ENCODE results near the gene NOS1AP.

The NOS1AP gene

GRCh38 chr1:162275622-162276175, 206.2 kb downstream of the NOS1AP start:
- DNase-seq (ENCODE audit: low read depth, low spot score): no peak
- no peak overlapping the region for H3K27ac ChIP-seq

DNA sequence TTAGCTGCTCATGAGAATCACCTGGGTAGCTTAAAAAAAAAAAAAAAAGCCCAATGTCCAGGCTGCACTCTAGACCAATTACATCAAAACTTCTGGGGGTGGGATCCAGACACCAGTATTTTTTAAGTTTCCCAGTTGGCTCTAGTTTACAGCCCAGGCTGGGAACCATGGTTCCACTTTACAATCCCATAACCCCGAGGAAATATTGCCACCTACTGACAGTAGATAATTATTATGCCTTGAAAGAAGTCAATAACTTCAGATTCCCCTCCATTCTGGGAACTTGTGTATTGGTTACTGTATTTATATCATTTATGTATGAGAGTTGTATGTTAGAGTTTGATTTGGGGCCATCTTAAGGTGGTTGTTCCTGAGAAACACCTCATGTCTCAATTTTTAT, 207.0 kb downstream of the NOS1AP start:
- H3K27ac ChIP-seq: no peak overlapping the region
- DNase-seq (ENCODE audit: low read depth, low spot score): no peak

DNA sequence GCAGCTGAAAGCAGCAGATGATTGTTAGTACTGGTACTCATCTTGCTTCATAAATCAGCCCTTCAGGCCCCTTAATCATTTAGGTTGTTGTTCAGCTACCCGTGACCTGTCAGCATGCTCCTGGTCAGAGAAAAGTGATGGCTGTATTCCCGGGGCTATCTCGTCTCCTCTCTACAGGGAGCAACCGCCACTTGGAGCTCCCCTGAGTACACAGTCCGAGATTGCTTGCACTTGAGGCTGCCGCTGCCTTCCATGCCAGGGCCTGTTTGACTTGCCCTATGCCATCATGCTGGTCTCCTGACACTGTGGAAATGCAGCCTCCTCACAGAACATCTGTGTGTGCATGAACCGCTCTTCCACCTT, 209.6 kb downstream of the NOS1AP start:
- no peak overlapping the region for H3K27ac ChIP-seq
- DNase-seq (ENCODE audit: low read depth, low spot score): no peak

- no peak for DNase-seq (ENCODE audit: low read depth, low spot score)
- no peak overlapping the region for H3K27ac ChIP-seq
Measured at GRCh38 chr1:162281426-162281825, 211.9 kb downstream of the NOS1AP start.

DNA sequence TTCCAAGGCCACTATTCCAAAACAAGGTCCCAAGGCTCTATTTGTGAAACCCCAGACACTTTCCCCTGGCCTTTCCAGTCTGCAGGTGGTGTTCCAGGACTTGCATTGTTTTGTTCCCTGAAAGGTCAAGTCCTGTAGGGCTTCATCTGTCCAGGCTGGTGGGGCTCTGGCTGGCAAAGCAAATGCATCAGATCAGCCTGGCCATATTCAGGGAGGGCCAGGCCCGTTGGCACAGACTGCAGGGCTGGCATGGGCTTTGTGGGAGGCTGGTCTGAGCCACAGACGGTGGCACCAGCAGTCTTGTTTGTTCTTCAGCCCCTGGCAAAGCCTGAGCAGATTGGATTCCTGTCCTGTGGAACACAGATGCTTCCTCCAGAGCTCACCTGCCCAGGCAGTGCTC, 214.2 kb downstream of the NOS1AP start:
- DNase-seq (ENCODE audit: low read depth, low spot score): no peak
- H3K27ac ChIP-seq: no peak overlapping the region

- H3K27ac ChIP-seq: peak overlapping the region; percentile 36
Measured at GRCh38 chr1:162284206-162284955, 214.9 kb downstream of the NOS1AP start.

DNA sequence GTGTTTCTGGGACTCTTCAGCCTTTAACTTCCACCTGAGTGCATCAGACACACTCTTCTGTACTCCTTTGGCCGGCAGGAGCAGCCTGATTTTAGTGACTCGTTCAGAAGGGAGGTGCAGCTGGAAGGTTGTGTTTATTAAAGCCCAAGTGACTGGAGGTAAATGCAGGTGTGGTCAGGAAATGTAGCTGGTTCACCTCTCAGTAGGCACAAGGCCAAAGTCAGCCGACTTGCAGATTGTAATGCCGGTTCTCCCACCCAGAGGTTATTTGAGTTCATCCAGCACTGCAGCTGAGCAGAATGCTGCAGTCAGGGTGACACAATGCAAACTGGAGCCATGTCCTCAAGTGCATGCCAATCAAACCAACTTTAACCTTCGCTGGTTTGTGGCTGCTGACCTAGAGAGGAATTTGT, 215.7 kb downstream of the NOS1AP start:
- peak overlapping the region; percentile 36 for H3K27ac ChIP-seq
- peak; percentile 79 for DNase-seq (ENCODE audit: low read depth, low spot score)

More at GRCh38 chr1:162284206-162284955, 214.9 kb downstream of the NOS1AP start:
- no peak for DNase-seq (ENCODE audit: low read depth, low spot score)

DNA sequence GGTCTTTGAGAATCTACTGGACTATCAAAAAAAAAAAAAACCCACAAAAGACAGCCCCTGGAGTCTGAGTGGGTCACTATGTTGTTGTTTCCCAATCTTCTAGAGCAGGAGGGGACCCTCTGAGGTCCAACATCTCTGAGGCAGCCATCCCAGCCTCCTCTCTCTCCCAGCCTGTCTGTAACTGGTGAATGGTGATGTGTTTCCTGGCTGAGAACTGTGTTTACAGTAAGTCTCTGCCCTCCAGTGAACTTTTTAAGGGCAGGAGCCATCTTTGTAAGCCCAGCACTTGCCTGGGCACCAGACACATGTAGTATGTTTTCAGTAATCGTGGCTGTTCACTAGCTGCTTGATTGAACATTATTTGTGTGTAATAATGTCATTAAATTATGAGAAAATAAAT, 221.5 kb downstream of the NOS1AP start:
- DNase-seq (ENCODE audit: low read depth, low spot score): no peak
- no peak overlapping the region for H3K27ac ChIP-seq

DNA sequence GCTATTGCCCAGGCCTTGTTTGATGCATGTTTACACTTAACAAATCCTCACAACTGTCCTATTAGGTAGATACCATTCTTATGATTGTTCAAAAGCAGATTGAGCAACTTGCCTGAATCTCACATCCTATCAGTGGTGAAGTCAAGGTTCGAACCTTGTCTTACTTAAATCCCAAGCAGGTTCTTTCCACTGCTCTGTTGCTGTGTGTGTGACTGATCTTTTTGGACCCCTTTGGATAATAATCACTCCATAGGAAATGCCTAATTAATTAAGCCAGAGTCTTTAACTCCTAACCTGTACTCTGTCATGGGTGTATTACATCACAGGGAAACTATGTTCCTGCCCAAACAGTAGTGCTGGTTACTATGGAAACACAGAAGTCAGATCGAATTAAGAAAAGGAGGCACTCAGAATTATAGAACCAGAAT, 222.9 kb downstream of the NOS1AP start:
- no peak for DNase-seq (ENCODE audit: low read depth, low spot score)
- peak overlapping the region; percentile 14 for H3K27ac ChIP-seq

GRCh38 chr1:162293073-162293692, 223.7 kb downstream of the NOS1AP start:
- no peak overlapping the region for H3K27ac ChIP-seq

DNA sequence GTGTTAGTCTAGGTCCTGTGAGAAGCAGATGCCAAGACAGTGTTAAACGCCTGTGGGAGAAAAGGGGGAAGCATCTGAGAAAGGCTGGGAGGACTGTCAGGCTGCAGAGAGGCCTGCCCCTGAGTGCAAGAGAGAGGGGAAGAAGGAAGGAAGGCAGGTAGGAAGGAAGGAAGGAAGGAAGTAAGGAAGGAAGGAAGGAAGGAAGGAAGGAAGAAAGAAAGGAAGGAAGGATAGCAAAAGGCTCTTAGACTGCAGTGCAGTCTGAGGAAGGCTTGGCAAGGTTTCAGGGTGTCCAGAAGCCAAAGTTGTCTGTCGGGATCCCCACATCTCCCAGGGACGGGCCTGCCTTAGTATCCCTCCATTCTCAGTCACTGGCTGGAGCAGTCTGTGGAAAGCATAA, 224.5 kb downstream of the NOS1AP start:
- DNase-seq (ENCODE audit: low read depth, low spot score): no peak
- no peak overlapping the region for H3K27ac ChIP-seq

More at GRCh38 chr1:162293073-162293692, 223.7 kb downstream of the NOS1AP start:
- DNase-seq (ENCODE audit: low read depth, low spot score): no peak

DNA sequence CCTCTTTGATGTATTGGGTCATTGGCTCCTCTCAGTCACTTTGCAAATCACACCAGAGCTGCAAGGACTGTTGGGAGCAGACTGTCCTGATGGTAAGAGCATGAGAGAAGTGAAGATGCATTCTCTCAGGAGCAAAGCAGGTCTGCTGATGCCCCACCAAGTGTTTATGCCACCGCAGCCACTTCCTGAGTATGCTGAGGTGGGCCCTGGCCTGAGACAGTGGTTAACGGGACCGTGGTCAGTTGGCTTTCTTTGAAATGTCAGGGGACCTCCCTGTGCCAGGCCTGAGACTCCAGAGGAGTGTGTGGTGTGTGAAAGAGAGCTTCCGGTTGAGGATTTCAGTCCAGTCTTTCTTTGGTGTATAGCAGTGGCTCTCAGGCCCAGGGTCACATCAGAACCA, 227.7 kb downstream of the NOS1AP start:
- no peak for DNase-seq (ENCODE audit: low read depth, low spot score)
- H3K27ac ChIP-seq: no peak overlapping the region

- DNase-seq (ENCODE audit: low read depth, low spot score): no peak
- no peak overlapping the region for H3K27ac ChIP-seq
Measured at GRCh38 chr1:162298266-162298665, 228.8 kb downstream of the NOS1AP start.

GRCh38 chr1:162299018-162299417, 229.5 kb downstream of the NOS1AP start:
- no peak overlapping the region for H3K27ac ChIP-seq
- no peak for DNase-seq (ENCODE audit: low read depth, low spot score)

DNA sequence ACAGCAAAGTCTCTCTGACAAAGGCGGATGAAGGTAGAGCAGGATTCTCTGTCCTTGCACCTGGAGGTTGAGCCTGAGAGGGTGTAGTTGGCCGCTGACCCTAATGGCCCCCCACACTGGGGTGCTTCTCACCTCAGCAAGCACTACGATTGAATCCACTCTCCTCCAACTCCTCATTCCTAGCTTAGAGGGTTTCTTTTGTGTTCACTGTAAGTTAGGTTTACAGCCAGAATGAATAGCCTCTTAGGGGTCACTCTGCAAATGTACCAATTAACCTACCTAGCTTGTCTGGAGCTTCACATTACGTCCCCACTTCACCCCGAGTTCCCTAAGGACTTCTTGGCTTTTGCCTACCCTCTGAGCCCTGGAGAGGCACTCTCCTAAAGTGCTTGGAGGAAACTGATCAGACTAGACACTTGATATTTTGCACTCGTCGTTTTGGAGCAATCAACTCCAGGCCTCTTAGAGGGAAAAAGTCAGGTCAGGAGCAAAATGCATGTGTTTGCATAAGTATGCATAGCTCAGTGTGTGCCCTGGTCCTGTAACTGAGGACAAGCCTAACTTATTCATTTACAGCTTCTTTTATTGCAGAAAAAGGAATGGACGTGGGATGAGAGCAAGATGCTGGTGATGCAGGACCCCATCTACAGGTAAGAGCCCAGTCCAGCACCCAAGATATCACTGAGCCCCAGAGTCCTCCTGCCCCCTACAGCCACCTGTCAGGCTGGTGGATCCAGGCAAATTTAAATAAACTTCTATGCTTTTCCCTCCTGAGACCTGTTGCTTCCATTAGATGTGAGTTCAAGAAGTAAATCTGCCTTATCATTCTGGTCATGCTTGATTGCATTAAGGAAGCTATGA, 230.8 kb downstream of the NOS1AP start:
- DNase-seq (ENCODE audit: low read depth, low spot score): no peak

DNA sequence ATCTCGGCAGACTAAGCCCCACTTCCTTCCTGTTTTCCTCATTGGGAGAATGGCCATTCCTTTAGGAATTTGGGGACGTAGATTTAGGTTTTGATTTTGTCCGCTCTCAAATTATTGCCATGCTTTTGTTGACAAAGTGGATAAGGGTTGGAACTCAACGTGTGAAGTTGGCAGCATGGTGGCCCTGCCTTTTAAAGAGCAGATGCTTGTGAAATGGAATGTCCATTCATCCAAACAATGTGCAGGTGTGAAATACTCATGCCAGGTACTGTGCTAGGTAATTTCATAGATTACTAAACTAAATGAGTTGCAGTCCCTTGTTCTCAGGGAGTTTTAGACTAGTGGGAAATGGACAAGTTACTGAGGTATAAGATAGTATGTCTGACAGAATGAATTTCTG, 232.2 kb downstream of the NOS1AP start:
- no peak for DNase-seq (ENCODE audit: low read depth, low spot score)
- H3K27ac ChIP-seq: peak overlapping the region; percentile 69

More for the DNA sequence above, 230.8 kb downstream of the NOS1AP start:
- H3K27ac ChIP-seq: no peak overlapping the region

GRCh38 chr1:162302306-162303003, 233.0 kb downstream of the NOS1AP start:
- H3K27ac ChIP-seq: peak overlapping the region; percentile 69
- no peak for DNase-seq (ENCODE audit: low read depth, low spot score)

DNA sequence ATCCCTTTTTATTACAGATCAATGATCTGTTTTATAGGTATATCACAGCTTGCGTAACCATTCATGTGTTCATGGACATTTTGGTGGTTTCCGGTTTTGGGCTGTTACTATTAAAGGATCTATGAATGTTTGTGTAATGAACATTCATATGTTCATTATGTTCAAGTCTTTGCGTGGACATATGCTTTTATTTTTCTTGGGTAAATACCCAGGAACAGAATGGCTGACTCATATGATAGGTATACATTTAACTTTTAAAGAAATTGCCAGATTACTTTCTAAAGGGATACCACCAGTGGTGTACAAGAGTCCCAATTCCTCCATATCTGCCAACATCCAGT, 233.5 kb downstream of the NOS1AP start:
- peak overlapping the region; percentile 69 for H3K27ac ChIP-seq
- no peak for DNase-seq (ENCODE audit: low read depth, low spot score)

- H3K27ac ChIP-seq: peak overlapping the region; percentile 23
- no peak for DNase-seq (ENCODE audit: low read depth, low spot score)
Measured at GRCh38 chr1:162304736-162305135, 235.2 kb downstream of the NOS1AP start.

DNA sequence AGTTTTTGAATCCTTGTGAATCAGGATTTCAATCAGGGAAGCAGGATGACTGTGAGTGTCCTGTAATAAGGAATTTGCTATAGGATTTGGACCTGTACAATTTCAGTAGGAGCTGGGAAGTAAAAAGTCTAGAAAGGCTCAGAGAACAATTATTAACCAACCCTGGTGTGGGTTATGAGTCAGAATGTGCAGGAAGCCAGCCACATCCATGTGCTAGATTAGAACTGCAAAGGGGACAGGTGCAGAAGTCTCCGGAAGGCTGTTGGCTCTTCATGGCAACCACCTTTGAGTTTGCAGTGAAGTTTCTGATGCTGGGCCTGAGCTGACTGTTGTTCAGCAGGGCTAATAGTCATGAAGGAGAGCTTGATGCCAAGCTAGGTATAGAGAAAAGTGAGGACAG, 236.5 kb downstream of the NOS1AP start:
- DNase-seq (ENCODE audit: low read depth, low spot score): no peak
- peak overlapping the region; percentile 23 for H3K27ac ChIP-seq

Data from epithelial cell of prostate (primary cell).